Superior temporal gyrus (tissue), 1 donor: Measurements from ENCODE around the gene OR10G4.
"Not testable (repeated sequence)": the region's sequence is repeated elsewhere in the genome, so short reads cannot be mapped to it uniquely, and the experiment has no call there.

ENCODE experiments used
- DNase-seq: peaks from one replicate; pipeline ENCODE4 v3.0.0-alpha.2; 2016; ENCODE audit errors: extremely low spot score

OR10G4 gene, protein sequence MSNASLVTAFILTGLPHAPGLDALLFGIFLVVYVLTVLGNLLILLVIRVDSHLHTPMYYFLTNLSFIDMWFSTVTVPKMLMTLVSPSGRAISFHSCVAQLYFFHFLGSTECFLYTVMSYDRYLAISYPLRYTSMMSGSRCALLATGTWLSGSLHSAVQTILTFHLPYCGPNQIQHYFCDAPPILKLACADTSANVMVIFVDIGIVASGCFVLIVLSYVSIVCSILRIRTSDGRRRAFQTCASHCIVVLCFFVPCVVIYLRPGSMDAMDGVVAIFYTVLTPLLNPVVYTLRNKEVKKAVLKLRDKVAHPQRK

DNA sequence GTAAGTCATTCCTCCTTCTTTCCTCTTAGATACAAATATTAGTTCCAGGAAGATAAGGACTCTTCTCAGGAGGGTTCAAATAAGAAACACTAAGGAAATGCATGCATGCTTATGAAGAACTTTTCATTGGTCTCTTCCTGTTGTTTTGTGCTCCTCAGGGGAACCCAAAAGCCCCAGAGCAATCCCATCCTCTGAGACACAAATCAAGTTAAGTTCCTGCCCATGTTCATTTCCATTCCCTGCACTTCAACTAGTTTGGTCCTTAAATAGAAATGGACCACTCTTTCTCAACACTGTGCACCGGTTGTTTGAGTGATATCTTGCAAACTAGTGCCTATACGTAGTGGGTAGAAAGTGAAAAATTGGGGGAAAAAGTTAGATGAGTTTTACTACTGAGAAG, at the start of gene OR10G4:
TSS of gene OR10G4 (plus strand) at position 301 of the 400 bp plus-strand sequence. CDS start 2,578 bp downstream, outside the sequence.
- DNase-seq, result no peak

DNA sequence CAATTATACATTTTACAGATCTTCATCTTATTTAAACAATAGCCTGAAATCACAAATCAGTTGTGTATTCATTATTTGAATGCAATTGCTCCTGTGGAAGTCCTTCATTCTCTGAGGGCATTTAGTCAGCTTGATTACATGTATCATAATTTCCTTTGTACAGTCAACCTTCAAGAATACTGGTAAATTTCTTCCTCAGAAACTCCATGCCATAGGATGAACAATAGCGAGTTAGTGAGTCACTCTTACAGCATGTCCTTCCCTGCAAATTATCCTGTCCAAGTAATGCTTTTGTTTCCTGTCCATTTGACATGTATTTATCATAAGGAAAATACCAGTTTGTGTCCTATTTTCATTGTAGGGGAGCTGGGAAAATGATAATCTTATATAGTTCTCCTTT, 39.0 kb upstream of the OR10G4 start:
- DNase-seq, result no peak

DNA sequence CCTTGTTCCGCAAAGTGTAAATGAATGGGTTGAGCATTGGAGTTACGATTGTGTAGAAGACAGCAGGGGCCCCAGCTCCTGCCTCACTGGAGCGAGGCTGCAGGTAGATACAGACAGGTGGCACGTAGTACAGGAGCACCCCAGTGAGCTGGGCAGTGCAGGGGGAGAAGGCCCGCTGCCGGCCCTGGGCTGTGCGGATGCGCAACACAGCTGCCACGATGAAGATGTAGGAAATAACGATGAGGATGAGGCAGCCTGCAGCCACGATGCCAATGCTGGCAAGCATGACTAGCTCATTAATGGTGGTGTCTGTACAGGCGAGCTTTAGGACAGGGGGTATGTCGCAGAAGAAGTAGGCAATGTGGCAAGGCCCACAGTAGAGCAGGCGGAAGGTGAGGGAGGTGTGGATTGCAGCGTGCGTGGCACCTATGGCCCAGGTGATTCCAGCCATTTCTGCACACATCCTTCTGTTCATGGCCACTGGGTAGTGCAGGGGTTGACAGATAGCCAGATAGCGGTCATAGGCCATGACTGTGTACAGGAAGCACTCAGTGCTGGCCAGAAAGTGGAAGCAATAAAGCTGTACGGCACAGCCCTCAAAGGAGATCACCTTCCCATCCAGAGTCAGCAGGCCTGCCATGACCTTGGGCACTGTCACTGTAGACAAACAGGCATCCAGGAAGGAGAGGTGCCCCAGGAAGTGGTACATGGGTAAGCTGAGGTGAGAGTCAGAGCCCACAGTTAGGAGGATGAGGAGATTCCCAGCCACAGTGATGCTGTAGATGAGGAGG, 35.8 kb upstream of the OR10G4 start:
- DNase-seq, result no peak

DNA sequence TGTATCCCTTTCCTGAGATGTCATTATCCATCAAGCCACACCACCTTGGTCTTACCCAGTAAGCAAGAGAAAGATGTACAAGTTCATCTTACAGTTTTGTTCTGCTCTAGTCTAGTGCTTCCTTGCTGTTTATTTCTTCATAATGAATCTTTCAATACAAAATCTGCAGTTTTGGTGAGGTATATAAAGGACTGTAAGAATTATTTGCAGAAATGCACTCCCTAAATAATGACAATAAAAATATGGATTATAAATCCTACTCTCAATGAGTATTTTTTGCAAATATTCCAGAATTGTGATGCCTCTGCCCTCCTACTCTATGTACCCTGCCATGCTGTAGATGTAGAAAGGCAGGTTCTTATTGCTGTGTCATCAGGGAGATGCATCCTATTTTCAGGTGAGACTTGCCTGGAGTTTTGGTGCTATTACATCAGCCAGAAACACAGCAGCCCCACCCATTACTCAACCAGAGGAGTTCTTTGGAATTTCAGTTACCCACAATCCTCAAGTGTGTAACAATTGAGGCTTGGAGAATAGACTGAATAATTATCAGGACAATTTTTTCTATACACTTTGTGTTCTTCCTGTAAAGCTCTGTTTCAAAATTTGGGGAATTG, 35.0 kb upstream of the OR10G4 start, which contains the start of gene OR10S1:
TSS of gene OR10S1 (minus strand) at position 51 of the 617 bp plus-strand sequence. CDS start 117 bp downstream, outside the sequence.
- no peak for DNase-seq

DNA sequence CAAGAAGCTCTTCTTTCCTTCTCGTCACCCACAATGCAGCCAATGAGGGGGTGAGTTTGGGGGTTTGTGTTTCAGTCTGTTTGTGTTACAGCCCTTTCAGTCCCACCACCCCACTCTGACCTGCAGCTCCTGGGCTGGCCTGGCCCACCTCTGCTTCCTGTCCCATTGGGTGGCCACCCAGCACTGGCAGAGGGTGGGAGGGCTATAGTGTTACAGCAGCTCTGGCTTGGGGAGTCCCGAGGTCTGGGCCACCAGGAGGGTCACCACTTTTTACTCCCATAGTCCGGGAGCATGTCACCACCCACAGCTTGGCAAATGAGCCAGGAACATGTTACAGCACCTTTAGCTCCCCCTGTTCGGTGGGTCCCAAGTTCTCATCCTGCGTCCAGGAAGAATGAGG, 33.5 kb upstream of the OR10G4 start:
- DNase-seq, result no peak

DNA sequence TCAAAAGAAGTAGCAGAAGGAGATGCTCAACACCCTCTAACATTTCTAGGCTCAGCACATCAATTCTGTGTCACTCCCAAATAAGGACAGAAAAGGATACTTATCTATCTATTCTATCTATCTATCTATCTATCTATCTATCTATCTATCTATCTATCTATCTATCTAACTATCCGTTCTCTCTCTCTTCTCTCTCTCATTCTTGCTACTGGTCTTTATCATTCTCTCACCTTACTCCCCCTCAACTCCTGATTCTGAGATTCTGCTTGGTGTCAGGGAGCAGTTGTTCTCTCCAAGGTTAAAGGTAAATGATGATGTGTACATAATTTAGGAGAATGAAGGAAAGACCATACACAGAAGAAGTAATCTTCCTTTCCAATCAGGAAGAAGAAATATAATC, 17.7 kb upstream of the OR10G4 start, which contains the start of gene OR10G6:
TSS of gene OR10G6 (minus strand) at position 43 of the 400 bp plus-strand sequence. CDS start at position 43, 0 bp downstream.
- no peak for DNase-seq

DNA sequence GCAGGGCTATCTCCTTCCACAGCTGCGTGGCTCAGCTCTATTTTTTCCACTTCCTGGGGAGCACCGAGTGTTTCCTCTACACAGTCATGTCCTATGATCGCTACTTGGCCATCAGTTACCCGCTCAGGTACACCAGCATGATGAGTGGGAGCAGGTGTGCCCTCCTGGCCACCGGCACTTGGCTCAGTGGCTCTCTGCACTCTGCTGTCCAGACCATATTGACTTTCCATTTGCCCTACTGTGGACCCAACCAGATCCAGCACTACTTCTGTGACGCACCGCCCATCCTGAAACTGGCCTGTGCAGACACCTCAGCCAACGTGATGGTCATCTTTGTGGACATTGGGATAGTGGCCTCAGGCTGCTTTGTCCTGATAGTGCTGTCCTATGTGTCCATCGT, 3.0 kb downstream of the OR10G4 start:
- not testable (repeated sequence) for DNase-seq

DNA sequence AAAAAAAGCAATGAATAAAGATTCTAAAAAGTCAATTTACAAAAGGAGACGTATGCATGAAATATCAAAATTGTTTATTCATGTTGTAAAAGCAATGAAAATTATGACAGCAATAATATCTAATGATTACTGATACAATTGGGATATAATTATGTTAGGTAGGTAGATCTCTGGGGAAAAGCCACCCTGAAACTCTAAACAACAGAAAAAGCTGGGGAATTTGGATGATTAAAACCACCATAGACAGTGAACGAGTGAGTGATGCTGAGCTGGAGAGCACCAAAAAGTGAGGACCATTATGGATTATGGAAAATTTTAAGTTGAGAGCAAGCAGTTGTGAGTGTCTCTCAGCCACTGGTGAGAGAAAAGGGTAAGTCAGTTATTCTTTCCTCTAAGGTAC, 13.7 kb downstream of the OR10G4 start, which contains the start of gene OR10G8:
TSS of gene OR10G8 (plus strand) at position 301 of the 400 bp plus-strand sequence. CDS start 2,825 bp downstream, outside the sequence.
- DNase-seq, result no peak

DNA sequence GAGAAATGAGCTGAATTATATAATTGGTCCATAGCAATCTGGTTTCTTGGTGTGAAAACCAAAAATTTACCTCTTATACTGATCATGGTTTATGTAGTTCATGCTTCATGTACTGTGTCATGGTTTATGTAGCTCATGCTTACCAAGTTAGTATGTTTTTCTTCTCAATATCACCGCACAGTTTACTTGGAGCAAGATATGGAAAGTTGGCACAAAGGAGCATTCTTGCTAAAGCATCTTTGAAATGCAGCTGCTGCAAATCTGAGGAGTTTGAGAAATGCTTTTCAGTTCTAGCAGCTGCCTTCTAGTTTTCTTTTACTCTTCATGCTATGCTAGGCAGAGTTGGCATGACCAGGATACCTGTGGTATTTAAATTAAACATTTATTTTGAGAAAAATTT, 23.9 kb downstream of the OR10G4 start:
- DNase-seq, result no peak

DNA sequence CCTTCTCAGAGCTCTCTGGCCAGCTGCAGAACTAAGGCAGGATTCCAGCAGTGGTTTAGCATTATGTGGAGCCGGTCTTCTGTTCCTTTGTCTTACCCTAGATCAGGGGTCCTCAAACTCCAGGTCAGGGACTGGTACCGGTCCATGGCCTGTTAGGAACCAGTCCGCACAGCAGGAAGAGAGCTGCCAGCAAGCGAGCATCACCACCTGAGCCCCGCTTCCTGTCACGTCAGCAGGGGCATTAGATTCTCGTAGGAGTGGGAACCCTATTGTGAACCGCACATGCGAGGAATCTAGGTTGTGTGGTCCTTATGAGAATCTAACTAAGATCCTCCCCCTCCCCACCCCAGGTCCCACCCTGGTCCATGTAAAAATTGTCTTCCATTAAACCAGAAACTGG, 26.8 kb downstream of the OR10G4 start:
- DNase-seq, result no peak

DNA sequence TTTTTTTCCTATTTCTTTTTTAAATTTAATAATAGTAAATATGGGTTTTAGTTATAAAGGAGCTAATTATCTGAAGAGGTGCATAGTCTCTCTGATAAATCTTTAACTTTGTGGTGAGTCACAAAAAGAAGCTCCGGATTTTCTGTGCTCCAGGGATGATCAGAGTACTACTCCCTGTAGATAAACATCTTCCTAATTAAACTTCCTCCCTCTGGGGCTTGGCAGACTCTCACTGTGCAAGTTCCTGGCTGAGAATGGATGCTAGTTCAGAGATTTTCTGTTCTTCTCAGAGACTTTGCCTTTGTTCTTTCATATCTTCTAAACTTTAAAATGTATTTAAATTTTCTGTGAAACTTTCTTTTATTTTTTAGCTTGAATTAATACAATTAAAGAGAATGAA, 28.5 kb downstream of the OR10G4 start, which contains the start of gene OR10G7:
TSS of gene OR10G7 (minus strand) at position 72 of the 400 bp plus-strand sequence. CDS start 2,324 bp downstream, outside the sequence.
- DNase-seq, result no peak

DNA sequence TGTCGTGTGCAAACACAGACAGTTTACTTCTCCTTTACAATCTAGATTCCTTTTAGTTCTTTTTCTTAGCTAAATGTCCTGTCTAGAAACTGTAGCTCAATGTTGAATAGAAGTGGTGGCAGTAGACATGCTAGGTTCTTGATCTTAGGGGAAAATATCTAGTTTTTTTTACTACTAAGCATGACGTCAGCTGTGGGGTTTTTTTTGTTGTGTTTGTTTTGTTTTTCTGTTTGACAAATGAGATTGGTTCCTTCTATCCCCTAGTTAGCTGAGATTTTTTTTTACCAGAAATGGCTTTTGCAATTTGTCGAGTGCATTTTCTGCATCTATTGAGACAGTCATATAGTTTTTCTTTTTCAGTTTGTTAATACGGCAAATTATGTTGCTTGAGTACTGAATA, 30.6 kb downstream of the OR10G4 start:
- no peak for DNase-seq

DNA sequence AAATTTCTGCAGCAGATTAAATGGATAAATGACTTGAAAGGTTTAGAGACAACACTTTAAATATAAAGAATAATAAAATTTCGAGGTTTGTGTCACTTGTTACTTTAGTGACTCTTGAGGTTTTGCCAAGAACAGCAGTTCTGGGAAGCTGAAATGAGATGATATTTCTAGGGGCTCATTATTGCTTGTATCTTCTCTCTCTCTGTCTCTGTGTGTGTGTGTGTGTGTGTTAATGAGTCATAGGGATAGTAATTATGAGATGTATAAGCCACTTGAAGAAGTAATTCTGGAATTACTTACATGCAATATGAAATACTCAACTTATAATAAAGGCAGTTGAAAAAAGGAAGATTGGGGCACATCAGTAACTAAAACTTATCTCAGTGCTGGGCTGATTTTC, 38.0 kb downstream of the OR10G4 start:
- DNase-seq, result no peak

DNA sequence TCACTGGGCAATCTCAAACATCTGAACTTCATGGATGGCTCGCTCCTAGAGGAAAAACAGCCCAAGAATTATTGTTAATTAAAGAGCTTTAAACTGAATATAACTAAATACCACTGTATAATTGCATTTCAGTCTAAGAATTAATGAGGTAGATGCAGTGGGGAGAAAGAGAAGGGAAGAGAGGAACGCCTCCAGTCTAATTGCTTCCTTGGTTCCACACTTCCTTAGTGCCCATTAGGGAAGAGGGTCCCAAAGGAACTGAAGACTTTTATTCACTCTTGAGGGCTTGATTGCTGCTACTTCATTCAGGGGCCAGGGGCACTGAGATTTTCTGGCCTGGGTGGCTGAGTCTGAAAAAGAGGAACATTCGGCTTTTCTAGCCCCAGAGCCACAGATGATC, 40.2 kb downstream of the OR10G4 start:
- no peak for DNase-seq
